Suprapubic skin (tissue), 4 donors: ENCODE results near the gene CCSER1. TPM values are rescaled to one million over a fixed set of nuclear protein-coding genes. Genes with fewer than 3 reads are reported as not detected.
"Not testable (repeated sequence)": the region's sequence is repeated elsewhere in the genome, so short reads cannot be mapped to it uniquely, and the experiment has no call there.

Source experiments
- DNase-seq, 2 donors: peaks; one replicate each; pipeline ENCODE4 v3.0.0-alpha.2; 2019; ENCODE audit warnings: low spot score in 2 of 2
- H3K27ac ChIP-seq: fragments of 200-600 bp; sonication (generic); one replicate; pipeline ENCODE4 v1.5.1; 2019
- H3K27me3 ChIP-seq: fragments of 200-600 bp; sonication (generic); one replicate; pipeline ENCODE4 v1.5.1; 2019
- H3K36me3 ChIP-seq: fragments of 200-600 bp; sonication (generic); one replicate; pipeline ENCODE4 v1.5.1; 2019
- H3K4me1 ChIP-seq: fragments of 200-600 bp; sonication (generic); one replicate; pipeline ENCODE4 v1.5.1; 2019
- H3K4me3 ChIP-seq: fragments of 200-600 bp; sonication (generic); one replicate; pipeline ENCODE4 v1.5.1; 2019; ENCODE audit warnings: mild to moderate bottlenecking
- H3K9me3 ChIP-seq: fragments of 200-600 bp; sonication (generic); one replicate; pipeline ENCODE4 v1.5.1; 2019
- EP300 ChIP-seq: sonication (generic); formaldehyde crosslinking; IDR thresholded peaks from one replicate; pipeline ENCODE4 v1.6.1; 2017; ENCODE audit warnings: antibody characterized with exemption
- POLR2A ChIP-seq, 2 donors: fragments of 450-650 bp; IDR thresholded peaks; one replicate each; pipeline ENCODE4 v1.6.1; 2017; ENCODE audit warnings: antibody characterized with exemption in 2 of 2, mild to moderate bottlenecking in 2 of 2, moderate library complexity in 2 of 2
- POLR2AphosphoS5 ChIP-seq, 3 donors: sonication (generic); formaldehyde crosslinking; IDR thresholded peaks; one replicate each; pipeline ENCODE4 v1.6.1; 2017; ENCODE audit warnings: antibody characterized with exemption in 3 of 3
- WGBS: methylation state at CpG from one replicate; pipeline ENCODE4 v1.1.5; 2018; 5-methylcytosine and 5-hydroxymethylcytosine counted together
- total RNA-seq, 4 donors: library from RNA; depleted of rRNA; stranded (reverse); fragments of >200 nt; gene quantifications; one replicate each; pipeline ENCODE4 v1.1.0, GENCODE V29; 2016
- TF ChIP-seq, protein P1 (sequence below), 2 donors: fragments of 200-600 bp in 1 of 2; fragments of 450-650 bp in 1 of 2; sonication (generic) in 1 of 2; IDR thresholded peaks; one replicate each; pipeline ENCODE4 v1.5.1; 2016 to 2019; ENCODE audit warnings: antibody characterized with exemption in 2 of 2, mild to moderate bottlenecking in 1 of 2, moderate library complexity in 1 of 2

The CCSER1 gene
- total RNA-seq, 4 donors from 2014 or later = 6.7 to 39.5 (median 11.8) TPM

GRCh38 chr4:91147067-91147466 lies 1019.9 kb downstream of the CCSER1 start:
- Histone ChIP-seq H3K4me3 (no peak overlapping the region), H3K9me3 (no peaks in the 10 kb centered on the region), H3K4me1 (no peaks in the 10 kb centered on the region), H3K27me3 (no peaks in the 10 kb centered on the region), H3K27ac (no peak overlapping the region), H3K36me3 (no peaks in the 10 kb centered on the region)
- 65% methylated on average over 6 of the region's 6 CpGs for WGBS
- DNase-seq = no peak
- no peak for TF ChIP-seq POLR2AphosphoS5 (IDR thresholded peaks at IDR 0.05)
- TF ChIP-seq, protein P1, sequence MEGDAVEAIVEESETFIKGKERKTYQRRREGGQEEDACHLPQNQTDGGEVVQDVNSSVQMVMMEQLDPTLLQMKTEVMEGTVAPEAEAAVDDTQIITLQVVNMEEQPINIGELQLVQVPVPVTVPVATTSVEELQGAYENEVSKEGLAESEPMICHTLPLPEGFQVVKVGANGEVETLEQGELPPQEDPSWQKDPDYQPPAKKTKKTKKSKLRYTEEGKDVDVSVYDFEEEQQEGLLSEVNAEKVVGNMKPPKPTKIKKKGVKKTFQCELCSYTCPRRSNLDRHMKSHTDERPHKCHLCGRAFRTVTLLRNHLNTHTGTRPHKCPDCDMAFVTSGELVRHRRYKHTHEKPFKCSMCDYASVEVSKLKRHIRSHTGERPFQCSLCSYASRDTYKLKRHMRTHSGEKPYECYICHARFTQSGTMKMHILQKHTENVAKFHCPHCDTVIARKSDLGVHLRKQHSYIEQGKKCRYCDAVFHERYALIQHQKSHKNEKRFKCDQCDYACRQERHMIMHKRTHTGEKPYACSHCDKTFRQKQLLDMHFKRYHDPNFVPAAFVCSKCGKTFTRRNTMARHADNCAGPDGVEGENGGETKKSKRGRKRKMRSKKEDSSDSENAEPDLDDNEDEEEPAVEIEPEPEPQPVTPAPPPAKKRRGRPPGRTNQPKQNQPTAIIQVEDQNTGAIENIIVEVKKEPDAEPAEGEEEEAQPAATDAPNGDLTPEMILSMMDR (IDR thresholded peaks at IDR 0.05) = no peak
- no peak for TF ChIP-seq POLR2A (IDR thresholded peaks at IDR 0.05)
- no peak for TF ChIP-seq EP300

GRCh38 chr4:91154041-91154440 lies 1026.8 kb downstream of the CCSER1 start:
- DNase-seq, H3K36me3 ChIP-seq, H3K27ac ChIP-seq, H3K27me3 ChIP-seq, H3K9me3 ChIP-seq, H3K4me1 ChIP-seq, H3K4me3 ChIP-seq: not testable (repeated sequence)
- 91% methylated on average over 4 of the region's 4 CpGs for WGBS

DNA sequence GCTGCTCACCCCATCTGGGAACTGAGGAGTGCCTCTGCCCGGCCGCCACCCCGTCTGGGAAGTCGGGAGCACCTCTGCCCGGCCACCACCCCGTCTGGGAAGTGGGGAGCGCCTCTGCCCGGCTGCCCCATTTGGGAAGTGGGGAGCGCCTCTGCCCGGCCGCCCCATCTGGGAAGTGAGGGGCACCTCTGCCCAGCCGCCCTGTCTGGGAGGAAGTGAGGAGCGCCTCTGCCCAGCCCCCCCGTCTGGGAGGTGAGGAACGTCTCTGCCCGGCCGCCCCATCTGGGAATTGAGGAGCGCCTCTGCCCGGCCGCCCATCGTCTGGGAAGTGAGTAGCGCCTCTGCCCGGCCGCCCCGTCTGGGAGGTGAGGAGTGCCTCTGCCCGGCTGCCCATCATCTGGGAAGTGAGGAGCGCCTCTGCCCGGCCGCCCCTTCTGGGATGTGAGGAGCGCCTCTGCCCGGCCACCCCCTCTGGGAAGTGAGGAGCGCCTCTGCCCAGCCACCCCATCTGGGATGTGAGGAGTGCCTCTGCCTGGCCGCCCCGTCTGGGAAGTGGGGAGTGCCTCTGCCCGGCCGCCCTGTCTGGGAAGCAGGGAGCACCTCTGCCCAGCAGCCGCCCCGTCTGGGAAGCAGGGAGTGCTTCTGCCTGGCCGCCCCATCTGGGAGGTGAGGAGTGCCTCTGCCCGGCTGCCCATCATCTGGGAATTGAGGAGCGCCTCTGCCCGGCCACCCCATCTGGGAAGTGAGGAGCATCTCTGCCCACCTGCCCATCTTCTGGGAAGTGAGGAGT lies 1040.9 kb downstream of the CCSER1 start:
- WGBS = 89% methylated on average over 36 of the region's 42 CpGs
- not testable (repeated sequence) for H3K36me3 ChIP-seq, H3K9me3 ChIP-seq, H3K27ac ChIP-seq, H3K4me3 ChIP-seq, DNase-seq, H3K27me3 ChIP-seq, H3K4me1 ChIP-seq

DNA sequence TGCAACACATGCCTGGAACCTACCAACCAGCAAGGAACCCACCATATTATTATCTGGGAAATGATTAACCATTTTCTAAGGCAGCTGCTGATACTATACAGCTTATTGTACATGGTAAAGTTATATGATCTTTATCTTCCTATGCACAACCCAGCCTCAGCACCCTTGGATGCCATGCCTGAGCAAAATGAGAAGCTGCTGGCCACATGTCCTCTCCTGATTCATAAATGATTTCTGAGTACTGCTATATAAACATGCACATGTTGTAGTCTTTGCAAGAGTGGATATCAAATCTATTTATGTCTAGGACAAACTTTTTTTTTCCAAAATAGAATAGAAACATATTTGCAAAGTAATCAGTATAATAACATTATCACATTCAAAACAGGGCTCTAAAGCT lies 1043.6 kb downstream of the CCSER1 start:
- H3K4me1 ChIP-seq = no peaks in the 10 kb centered on the region

GRCh38 chr4:91171217-91171616 lies 1044.0 kb downstream of the CCSER1 start:
- no peaks in the 10 kb centered on the region for H3K4me1 ChIP-seq
- H3K9me3 ChIP-seq = no peaks in the 10 kb centered on the region
- DNase-seq = no peak
- H3K4me3 ChIP-seq = no peak overlapping the region
- no peak overlapping the region for H3K27ac ChIP-seq
- TF ChIP-seq POLR2A (IDR thresholded peaks at IDR 0.05) (no peak), EP300 (no peak), POLR2AphosphoS5 (IDR thresholded peaks at IDR 0.05) (no peak)
- TF ChIP-seq, protein P1 (IDR thresholded peaks at IDR 0.05) = no peak
- H3K27me3 ChIP-seq = no peaks in the 10 kb centered on the region
- 43% methylated on average over 1 of the region's 1 CpG for WGBS
- H3K36me3 ChIP-seq = no peaks in the 10 kb centered on the region

More for the DNA sequence above, 1043.6 kb downstream of the CCSER1 start:
- Histone ChIP-seq H3K27me3 (no peaks in the 10 kb centered on the region), H3K36me3 (no peaks in the 10 kb centered on the region), H3K9me3 (no peaks in the 10 kb centered on the region), H3K27ac (no peak overlapping the region), H3K4me3 (no peak overlapping the region)
- DNase-seq = no peak
- TF ChIP-seq, protein P1 (IDR thresholded peaks at IDR 0.05) = no peak

DNA sequence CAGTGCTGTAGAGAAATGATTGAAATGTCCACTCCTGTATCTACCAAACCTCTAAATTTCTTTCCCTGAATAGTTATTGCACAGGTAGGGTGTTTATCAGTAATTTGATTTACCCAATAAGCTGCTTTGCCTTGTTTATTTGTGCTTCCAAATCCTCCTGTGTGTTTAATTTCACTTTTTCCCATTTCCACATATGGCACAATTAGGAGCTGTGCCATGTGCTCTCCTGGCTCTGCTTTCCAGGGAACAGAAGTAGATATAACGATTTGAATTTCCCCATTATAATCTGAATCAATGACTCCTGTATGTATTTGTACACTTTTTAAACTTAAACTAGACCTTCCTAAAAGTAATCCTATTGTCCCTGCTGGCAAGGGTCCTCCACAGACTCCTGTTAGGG lies 1057.9 kb downstream of the CCSER1 start:
- not testable (repeated sequence) for H3K4me1 ChIP-seq, H3K27ac ChIP-seq, H3K36me3 ChIP-seq, H3K4me3 ChIP-seq, H3K27me3 ChIP-seq, H3K9me3 ChIP-seq, DNase-seq
- WGBS = 70% methylated on average over 1 of the region's 1 CpG

- Histone ChIP-seq H3K4me1 (no peaks in the 10 kb centered on the region), H3K36me3 (no peaks in the 10 kb centered on the region), H3K9me3 (no peaks in the 10 kb centered on the region), H3K4me3 (no peak overlapping the region), H3K27me3 (no peaks in the 10 kb centered on the region), H3K27ac (no peak overlapping the region)
- TF ChIP-seq, protein P1 (IDR thresholded peaks at IDR 0.05) = no peak
- TF ChIP-seq POLR2A (IDR thresholded peaks at IDR 0.05) (no peak), POLR2AphosphoS5 (IDR thresholded peaks at IDR 0.05) (no peak), EP300 (no peak)
- WGBS = 71% methylated on average over 4 of the region's 4 CpGs
- no peak for DNase-seq
Observed at GRCh38 chr4:91198951-91199350, 1071.8 kb downstream of the CCSER1 start.
